ENCODE results near the gene PPP1R16B. TPM values are rescaled to one million over a fixed set of nuclear protein-coding genes. Genes with fewer than 3 reads are reported as not detected.
"Not testable (repeated sequence)": the region's sequence is repeated elsewhere in the genome, so short reads cannot be mapped to it uniquely, and the experiment has no call there.

The PPP1R16B gene
- total RNA-seq, 4 donors from 2014 or later: 0.87 to 5.6 (median 3.6) TPM

DNA sequence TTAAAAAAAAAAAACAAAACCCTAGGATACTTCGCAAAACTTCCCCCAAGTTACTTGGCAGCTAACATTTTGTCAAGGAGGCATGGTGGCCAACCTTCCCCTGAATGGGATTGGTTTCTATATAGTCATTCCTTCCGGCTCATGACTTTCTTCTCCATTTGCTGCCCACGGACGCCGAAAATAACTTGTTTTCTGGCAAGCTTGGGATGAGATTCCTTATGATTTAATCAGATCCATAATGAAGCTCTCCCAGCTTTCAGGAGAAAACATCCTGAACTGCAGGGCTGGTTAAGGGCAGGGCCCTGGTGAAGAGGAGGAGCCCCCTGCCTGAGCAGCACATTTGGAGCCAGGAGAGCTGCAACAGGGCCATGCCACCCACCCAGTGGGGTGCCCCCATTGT, 49.9 kb downstream of the PPP1R16B start:
- no peak overlapping the region for H3K27ac ChIP-seq
- 47% methylated on average over 5 of the region's 5 CpGs for WGBS
- no peaks in the 10 kb centered on the region for H3K4me1 ChIP-seq
- TF ChIP-seq POLR2A (IDR thresholded peaks at IDR 0.05): no peak
- no peak for TF ChIP-seq POLR2AphosphoS5 (IDR thresholded peaks at IDR 0.05)
- TF ChIP-seq, protein P1, sequence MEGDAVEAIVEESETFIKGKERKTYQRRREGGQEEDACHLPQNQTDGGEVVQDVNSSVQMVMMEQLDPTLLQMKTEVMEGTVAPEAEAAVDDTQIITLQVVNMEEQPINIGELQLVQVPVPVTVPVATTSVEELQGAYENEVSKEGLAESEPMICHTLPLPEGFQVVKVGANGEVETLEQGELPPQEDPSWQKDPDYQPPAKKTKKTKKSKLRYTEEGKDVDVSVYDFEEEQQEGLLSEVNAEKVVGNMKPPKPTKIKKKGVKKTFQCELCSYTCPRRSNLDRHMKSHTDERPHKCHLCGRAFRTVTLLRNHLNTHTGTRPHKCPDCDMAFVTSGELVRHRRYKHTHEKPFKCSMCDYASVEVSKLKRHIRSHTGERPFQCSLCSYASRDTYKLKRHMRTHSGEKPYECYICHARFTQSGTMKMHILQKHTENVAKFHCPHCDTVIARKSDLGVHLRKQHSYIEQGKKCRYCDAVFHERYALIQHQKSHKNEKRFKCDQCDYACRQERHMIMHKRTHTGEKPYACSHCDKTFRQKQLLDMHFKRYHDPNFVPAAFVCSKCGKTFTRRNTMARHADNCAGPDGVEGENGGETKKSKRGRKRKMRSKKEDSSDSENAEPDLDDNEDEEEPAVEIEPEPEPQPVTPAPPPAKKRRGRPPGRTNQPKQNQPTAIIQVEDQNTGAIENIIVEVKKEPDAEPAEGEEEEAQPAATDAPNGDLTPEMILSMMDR (IDR thresholded peaks at IDR 0.05): no peak
- no peak for TF ChIP-seq EP300 (IDR thresholded peaks at IDR 0.05)
- peaks cover 7% of the 10 kb centered on the region for H3K27me3 ChIP-seq
- H3K36me3 ChIP-seq: no peaks in the 10 kb centered on the region
- DNase-seq (ENCODE audit: low spot score in 2 of 2): no peak
- H3K4me3 ChIP-seq: no peak overlapping the region
- H3K9me3 ChIP-seq: no peaks in the 10 kb centered on the region

DNA sequence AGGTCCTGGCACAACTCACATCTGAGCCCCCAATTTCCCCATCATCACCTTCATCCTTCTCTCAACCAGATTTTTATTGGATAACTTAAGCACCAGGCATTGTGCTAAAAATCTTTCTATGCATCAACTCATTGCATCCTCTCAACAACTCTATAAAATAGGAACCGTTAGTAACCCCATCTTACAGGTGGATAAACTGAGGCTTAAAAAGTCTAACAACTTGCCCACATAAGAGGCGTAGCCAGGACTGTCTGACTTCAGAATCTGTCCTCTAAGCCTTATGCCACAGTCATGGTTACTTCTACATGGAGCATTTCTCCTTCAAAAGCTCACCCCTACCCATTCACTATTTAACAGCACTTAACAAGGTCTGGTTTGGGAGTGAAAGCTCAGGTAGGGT, 51.1 kb downstream of the PPP1R16B start:
- Histone ChIP-seq H3K4me3 (no peak overlapping the region), H3K9me3 (no peaks in the 10 kb centered on the region), H3K27me3 (peaks cover 7% of the 10 kb centered on the region), H3K4me1 (no peaks in the 10 kb centered on the region), H3K27ac (no peak overlapping the region), H3K36me3 (no peaks in the 10 kb centered on the region)
- TF ChIP-seq, protein P1 (IDR thresholded peaks at IDR 0.05): no peak
- TF ChIP-seq POLR2AphosphoS5 (IDR thresholded peaks at IDR 0.05): no peak
- no peak for TF ChIP-seq POLR2A (IDR thresholded peaks at IDR 0.05)
- no peak for TF ChIP-seq EP300 (IDR thresholded peaks at IDR 0.05)
- no peak for DNase-seq (ENCODE audit: low spot score in 2 of 2)
- WGBS: 91% methylated on average over 2 of the region's 2 CpGs

DNA sequence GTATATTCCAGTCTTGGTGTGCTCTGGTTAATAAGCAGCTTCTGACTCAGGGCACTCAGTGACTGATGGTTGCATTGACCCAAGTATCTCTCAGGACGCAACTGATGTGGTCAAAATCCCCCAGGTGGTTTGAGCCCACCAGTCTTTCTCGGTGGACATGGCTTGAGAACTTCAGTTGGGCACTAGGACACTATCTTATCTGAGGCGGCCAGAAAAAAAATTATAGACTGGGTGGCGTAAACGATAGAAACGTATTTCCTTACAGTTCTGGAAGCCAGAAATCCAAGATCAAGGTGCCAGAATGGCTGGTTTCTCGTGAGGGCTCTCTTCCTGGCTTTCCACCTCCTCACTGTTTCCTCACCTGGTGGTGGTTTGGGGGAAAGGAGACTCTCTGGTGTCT, 52.2 kb downstream of the PPP1R16B start:
- 89% methylated on average over 7 of the region's 7 CpGs for WGBS
- Histone ChIP-seq H3K27ac (no peak overlapping the region), H3K27me3 (peaks cover 7% of the 10 kb centered on the region), H3K36me3 (no peaks in the 10 kb centered on the region), H3K4me1 (no peaks in the 10 kb centered on the region), H3K9me3 (no peaks in the 10 kb centered on the region), H3K4me3 (no peak overlapping the region)
- no peak for DNase-seq (ENCODE audit: low spot score in 2 of 2)
- TF ChIP-seq POLR2A (IDR thresholded peaks at IDR 0.05) (no peak), POLR2AphosphoS5 (IDR thresholded peaks at IDR 0.05) (no peak), EP300 (IDR thresholded peaks at IDR 0.05) (no peak)
- TF ChIP-seq, protein P1 (IDR thresholded peaks at IDR 0.05): no peak

DNA sequence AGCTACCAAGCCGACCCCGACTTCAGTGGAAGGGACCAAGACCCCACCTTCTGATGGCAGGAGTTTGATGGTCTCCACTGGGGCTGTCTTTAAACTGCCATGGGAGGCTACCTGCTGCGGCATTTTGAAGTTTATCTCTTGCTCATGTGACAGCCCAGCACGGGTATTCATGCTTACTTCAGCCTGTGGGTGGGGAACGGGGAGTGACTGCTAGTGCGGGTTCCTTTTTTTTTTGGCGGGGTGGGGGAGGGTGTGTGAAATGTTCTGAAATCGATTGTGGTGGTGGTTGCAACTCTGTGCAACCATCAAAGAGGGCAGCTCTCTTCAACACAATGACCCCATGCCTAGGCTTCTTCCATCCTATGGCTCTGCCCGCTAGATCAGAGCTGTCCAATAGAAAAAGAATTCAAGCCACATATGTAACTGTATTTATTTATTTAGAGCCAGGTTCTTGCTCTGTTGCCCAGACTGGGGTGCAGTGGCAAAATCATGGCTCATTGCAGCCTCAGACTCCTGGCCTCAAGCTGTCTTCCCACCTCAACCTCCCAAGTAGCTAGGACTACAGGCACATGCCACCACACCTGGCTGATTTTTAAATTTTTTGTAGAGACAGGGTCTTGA, 53.7 kb downstream of the PPP1R16B start:
- no peak for DNase-seq (ENCODE audit: low spot score in 2 of 2)
- 60% methylated on average over 7 of the region's 9 CpGs for WGBS
- Histone ChIP-seq H3K36me3 (no peaks in the 10 kb centered on the region), H3K4me1 (no peaks in the 10 kb centered on the region), H3K27me3 (peaks cover 7% of the 10 kb centered on the region), H3K4me3 (no peak overlapping the region), H3K9me3 (no peaks in the 10 kb centered on the region), H3K27ac (no peak overlapping the region)
- TF ChIP-seq POLR2AphosphoS5 (IDR thresholded peaks at IDR 0.05): no peak
- no peak for TF ChIP-seq POLR2A (IDR thresholded peaks at IDR 0.05)

DNA sequence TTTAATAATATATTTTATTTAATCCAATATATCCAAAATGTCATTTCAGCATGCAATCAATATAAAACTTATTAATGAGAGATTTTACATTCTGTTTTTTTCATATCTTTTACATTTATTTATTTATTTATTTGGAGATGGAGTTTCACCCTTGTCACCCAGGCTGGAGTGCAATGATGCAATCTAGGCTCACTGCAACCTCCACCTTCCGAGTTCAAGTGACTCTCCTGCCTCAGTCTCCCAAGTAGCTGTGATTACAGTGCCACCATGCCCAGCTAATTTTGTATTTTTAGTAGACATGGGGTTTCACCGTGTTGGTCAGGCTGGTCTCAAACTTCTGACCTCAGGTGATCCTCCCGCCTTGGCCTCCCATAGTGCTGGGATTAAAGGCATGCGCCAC, 54.4 kb downstream of the PPP1R16B start:
- DNase-seq (ENCODE audit: low spot score in 2 of 2); H3K9me3 ChIP-seq; H3K4me3 ChIP-seq; H3K36me3 ChIP-seq; H3K4me1 ChIP-seq; H3K27me3 ChIP-seq; H3K27ac ChIP-seq: not testable (repeated sequence)
- 91% methylated on average over 4 of the region's 4 CpGs for WGBS

DNA sequence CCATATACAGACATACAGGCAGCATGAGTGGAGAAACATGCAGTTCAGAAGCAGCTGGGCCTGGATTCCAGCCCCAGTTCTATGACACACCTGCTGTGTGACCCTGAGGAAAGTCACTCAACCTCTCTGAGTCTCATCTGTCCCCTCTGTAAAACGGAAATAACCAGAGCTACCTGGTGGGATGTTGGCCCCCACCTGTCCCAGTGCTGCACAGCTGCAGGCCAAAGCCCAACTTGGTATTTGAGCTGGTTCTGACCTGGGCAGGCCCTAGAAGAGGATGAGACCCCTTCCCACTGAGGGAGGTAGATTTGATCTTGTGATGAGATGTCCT, 55.5 kb downstream of the PPP1R16B start:
- Histone ChIP-seq H3K36me3 (no peaks in the 10 kb centered on the region), H3K4me3 (no peak overlapping the region), H3K4me1 (no peaks in the 10 kb centered on the region), H3K27me3 (peaks cover 7% of the 10 kb centered on the region), H3K27ac (no peak overlapping the region), H3K9me3 (no peaks in the 10 kb centered on the region)
- 40% methylated on average over 1 of the region's 1 CpG for WGBS
- no peak for DNase-seq (ENCODE audit: low spot score in 2 of 2)
- TF ChIP-seq POLR2A (IDR thresholded peaks at IDR 0.05): no peak

DNA sequence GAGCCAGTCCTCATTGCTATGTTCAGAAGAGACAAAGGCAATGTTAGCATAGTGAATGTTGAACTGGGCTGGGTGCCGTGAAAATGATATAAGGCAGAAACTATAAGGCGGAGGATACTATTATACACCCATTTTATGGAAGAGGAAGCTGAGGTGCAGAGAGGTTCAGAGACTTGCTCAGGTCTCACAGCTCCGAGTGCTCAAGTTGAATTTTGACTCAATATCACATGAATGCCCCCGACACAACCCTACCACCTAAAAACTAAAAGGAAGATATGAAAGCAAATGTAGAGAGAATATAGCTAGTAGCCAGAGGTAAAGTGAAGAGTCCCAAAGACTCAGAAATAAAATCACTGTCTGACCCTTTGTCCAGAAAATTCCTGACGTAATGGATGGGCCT, 56.7 kb downstream of the PPP1R16B start:
- Histone ChIP-seq H3K4me3 (no peak overlapping the region), H3K27ac (no peak overlapping the region), H3K4me1 (no peaks in the 10 kb centered on the region), H3K9me3 (no peaks in the 10 kb centered on the region), H3K36me3 (no peaks in the 10 kb centered on the region), H3K27me3 (peaks cover 7% of the 10 kb centered on the region)
- no peak for DNase-seq (ENCODE audit: low spot score in 2 of 2)
- 88% methylated on average over 5 of the region's 5 CpGs for WGBS
- no peak for TF ChIP-seq POLR2AphosphoS5 (IDR thresholded peaks at IDR 0.05)
- TF ChIP-seq POLR2A (IDR thresholded peaks at IDR 0.05): no peak
- TF ChIP-seq EP300 (IDR thresholded peaks at IDR 0.05): no peak
- TF ChIP-seq, protein P1 (IDR thresholded peaks at IDR 0.05): no peak

Data from suprapubic skin (tissue), 4 donors.